Stimulated activated CD4-positive, alpha-beta T cell treated with anti-CD3 and anti-CD28 coated beads, Interleukin-2, amount 100 ng/mL, for 4 hours (primary cell): ENCODE data around the gene PYGO2.
"Not testable (repeated sequence)": the region's sequence is repeated elsewhere in the genome, so short reads cannot be mapped to it uniquely, and the experiment has no call there.

Experiments
- DNase-seq: peaks from one replicate; pipeline ENCODE4 v3.0.0-alpha.2; 2020; ENCODE audit warnings: low read depth

The PYGO2 gene

DNA sequence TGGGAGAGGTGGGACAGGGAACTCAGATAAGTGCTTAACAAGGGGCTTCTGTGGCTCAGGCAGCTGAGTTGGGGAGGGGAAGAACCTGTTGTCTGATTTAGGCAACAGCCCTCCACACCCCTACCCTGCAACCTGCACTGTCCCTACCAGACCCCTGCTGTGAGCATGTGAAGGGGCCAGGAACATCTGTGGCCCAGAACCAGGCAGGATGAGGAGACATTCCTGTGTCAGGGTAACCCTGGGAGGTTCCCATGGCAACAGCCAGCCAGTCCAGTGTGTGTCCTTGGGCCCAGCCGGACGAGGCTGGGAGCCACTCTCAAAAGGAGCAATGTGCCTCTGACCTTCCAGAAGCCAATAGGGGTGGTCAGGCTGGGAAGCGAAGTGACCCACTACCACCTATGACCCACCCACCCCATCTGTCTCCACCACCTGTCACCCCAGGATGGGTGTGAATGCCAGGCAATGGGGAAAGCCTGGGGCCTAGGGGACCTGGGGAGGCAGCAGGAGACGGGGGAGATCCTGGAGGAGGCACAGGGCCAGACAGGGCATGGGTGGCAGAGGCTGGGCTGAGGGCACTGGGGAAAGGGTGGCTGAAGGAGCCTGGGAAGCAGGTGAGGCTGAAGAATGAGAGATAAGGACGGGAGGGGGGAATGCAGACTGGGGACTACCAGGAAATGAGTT is 20.1 kb downstream of the PYGO2 start:
- no peak for DNase-seq

DNA sequence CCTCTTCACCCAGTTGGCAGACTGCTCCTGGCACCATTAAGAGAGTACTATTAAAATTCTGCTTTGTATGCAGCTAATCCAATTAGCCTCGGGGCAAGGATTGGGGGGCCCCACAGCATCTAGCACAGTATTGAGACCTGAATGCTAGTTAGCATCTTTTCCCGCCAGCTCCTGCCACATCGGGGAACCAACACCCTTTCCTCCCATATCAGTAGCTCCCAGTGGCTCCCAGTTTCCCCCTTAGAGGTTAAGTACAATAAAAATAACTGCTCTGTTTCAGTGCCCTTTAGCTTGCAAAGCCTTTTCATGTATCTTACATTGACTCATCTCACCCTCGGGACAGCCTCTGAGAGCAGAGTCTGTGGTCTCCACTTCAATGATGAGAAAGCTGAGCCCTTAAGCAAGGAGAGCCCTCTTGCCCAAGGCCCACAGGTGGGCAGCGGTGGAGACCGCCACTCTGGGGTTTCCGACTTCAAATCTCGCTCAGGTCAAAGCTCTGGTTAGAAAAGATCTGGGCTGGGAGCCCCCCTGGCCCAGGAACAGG is 20.9 kb downstream of the PYGO2 start:
- DNase-seq, result no peak

GRCh38 chr1:154940213-154940560 is 21.4 kb downstream of the PYGO2 start:
- DNase-seq, result no peak

- DNase-seq, result no peak
These were observed 22.8 kb downstream of the PYGO2 start for GRCh38 chr1:154938604-154939399.

DNA sequence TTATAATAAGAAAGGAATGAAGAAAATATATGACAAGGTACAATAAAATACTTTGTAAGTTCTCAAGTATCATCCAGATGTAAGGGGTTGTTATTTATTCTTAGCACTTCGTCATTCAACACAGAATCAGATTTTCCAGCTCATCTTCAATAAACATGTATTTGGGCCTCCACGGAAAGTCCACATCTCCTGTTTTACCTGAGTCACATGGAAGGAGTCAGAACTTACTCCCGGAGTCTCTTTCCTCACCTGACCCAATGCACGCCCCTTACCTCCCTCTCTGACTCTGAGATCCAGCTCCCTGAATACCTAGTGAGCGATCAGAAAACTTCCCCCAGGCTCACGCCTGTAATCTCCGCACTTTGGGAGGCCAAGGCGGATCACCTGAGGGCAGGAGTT is 23.6 kb downstream of the PYGO2 start:
- no peak for DNase-seq

- DNase-seq, result peak; percentile 82
These were observed 24.2 kb downstream of the PYGO2 start for GRCh38 chr1:154937085-154937987.

DNA sequence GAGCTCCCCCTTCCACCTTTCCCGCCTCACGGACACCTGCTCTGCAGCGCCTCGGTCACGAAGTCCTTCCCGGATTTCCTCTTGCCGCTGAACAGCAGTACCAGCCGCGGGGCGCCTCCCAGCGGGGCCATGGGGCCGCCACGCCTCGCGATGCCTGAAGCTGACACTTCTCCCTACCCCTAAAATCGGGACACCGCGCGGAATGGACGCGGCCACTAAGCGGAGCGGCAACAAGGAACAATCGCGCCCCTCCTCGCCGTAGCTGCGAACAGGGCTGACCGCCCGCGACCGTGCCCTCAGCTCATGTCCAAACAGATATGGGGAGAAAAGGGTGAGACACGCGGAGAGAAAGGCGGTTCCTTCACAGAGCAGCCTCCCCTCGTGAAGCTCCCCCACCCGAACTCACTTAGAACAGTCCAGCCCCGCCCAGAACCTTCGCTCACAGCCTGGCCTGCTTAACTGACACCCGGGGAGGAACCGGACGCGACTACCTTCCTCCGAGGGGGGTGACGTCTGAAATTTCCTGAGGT is 25.0 kb downstream of the PYGO2 start, which contains the start of gene PMVK:
PMVK (minus strand) TSS at position 165 of the 530 bp plus-strand sequence; CDS start at position 131, 34 bp downstream.
- DNase-seq, result peak; percentile 93

DNA sequence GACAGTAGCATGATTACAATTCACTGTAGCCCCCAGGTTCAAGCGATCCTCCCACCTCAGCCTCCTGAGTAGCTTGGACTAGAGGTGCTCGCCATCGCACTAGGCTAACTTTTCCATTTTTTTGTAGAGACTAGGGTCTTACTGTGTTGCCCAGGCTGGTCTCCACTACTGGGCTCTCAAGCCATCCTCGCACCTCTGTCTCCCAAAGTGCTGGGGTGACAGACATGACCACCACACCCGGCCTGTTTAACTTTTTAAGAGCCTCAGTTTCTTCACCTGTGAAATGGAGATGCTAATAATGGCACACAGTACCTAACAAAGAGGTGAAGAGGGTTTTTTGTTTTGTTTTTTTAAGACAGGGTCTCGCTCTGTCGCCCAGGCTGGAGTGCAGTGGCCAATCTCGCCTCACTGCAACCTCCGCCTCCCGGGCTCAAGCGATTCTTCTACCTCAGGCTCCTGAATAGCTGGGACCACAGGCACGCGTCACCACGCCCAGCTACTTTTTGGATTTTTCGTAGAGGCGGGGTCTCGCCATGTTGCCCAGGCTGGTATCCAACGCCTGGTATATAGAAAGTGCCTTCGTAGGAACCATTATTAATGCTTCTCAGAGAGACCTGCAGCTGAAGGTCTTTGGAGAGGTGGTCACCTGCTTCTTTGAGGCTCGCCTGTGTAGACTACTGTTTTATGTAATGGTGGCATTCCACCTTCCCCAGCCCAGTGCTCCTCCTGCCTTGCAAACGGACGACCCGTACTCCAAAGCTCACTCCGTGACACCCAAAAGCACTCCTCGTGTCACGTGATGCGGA is 25.6 kb downstream of the PYGO2 start:
- no peak for DNase-seq

- no peak for DNase-seq
These were observed 27.1 kb downstream of the PYGO2 start for GRCh38 chr1:154934358-154934948.

DNA sequence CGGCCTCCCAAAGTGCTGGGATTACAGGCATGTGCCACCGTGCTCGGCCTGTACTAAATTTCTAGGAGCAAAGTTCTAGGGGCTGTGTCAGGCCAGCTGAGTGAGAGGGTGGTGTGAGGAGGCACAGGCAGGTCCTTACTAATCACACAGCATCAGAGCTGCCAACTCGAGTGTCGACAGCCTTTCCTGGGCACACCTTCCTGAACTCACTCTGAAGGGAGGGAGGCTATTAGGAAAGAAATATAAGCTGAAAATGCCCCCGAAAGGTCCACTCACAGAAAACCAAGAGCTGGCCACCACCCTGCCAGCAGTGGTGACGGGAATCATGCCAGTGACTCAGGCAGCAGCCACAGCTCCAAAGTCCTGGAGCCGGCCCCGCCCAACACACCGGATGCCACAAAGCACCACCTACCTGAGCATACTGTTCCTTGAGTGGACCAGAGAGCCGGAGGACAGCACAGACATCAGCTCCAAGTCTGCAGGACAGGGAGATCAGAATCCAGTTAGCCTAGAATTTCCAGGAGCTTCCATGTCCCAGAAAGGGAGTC is 29.6 kb downstream of the PYGO2 start:
- no peak for DNase-seq

GRCh38 chr1:154926201-154926600 is 35.4 kb downstream of the PYGO2 start:
- no peak for DNase-seq

- DNase-seq, result no peak
These were observed 36.0 kb downstream of the PYGO2 start for GRCh38 chr1:154925335-154926170.

DNA sequence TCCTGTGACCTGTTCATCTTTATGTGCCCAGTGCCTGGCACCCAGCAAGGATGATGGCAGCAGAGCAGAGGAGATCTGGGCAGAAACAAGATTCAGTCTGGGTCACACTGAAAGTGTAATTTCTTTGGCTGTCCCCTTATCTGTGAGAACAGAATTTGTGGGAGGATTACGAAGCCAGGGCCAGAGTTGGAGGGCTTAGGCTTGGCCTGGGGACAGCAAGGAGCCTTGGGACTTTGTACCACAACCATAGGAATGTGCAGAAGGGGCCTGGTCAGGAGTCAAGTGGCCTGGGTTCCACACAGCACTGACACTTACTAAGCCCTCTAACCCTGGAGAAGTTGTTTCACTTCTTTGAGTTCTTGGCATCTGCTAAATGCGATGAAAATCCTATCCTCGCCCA is 37.9 kb downstream of the PYGO2 start:
- no peak for DNase-seq

DNA sequence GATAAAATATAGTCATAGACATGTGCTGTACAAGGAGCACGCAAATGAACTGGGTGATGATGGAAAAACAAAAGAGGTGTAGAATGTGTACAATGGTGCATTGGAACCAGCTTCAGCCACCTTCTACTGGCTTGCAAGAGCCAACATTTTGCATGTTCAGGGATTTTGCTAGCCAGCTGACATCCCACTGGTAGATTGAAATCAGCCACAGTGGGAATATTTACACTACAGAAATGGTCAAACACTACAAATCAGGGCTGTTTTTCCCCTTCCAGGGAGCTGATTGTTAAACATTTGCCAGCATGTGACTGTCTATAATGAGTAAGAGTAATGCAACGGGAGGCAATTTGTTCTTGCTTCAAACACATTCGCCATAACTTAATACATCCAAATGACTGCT is 48.3 kb downstream of the PYGO2 start:
- no peak for DNase-seq

- DNase-seq, result no peak
These were observed 48.8 kb downstream of the PYGO2 start for GRCh38 chr1:154912755-154913154.

DNA sequence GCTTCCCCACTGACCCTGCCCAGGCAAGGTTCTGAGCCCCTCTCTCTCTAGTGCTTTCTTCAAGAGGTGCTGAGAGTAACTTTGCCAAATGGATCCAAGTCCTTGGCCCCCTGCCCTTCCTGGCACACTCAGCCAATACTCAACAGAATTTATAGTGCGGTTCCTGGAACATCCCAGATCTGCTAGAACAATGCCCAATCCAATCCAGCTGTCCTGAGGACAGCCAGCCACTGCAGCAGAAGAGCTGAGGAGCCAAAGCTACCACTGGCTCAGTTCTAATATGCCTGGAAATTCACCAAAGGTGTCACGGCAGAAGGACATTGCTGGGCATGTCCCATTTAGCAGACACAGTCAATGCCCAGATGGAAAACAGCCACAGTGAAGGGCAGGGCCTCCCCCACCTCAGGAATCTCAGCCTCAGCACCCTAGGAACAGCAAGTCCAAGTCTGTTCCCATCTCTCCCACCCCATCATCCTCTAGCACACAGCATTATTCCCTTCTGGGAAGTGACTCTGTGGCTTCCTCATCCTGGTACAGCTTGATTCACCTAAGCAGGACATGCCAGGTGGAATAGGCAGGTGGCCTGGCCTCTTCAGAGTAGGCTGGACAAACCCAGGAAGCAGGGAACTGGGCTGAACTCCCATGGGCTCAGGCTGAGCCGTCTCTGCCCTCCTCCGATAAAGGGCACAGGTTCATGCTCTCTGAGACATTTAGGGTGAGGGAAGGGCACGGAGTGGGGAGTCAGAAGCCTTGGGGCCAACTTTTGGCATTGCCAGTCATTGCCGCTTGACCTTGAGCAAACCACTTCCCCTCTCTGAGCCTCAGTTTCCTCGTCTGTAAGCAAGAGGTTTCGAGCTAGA is 49.7 kb downstream of the PYGO2 start:
- DNase-seq, result no peak

- no peak for DNase-seq
These were observed 50.7 kb downstream of the PYGO2 start for GRCh38 chr1:154910851-154911250.

GRCh38 chr1:154908937-154909336 is 52.6 kb downstream of the PYGO2 start:
- DNase-seq, result no peak

- DNase-seq, result not testable (repeated sequence)
These were observed 53.5 kb downstream of the PYGO2 start for GRCh38 chr1:154908129-154908528.
